GM19324 (cell line): ENCODE data around the gene DKKL1.
"Not testable (repeated sequence)": the region's sequence is repeated elsewhere in the genome, so short reads cannot be mapped to it uniquely, and the experiment has no call there.

Experiments
- ATAC-seq: cut with Tn5 transposase; IDR thresholded peaks from one replicate; pipeline ENCODE4 v1.9.1; 2021; ENCODE audit warnings: mild to moderate bottlenecking, moderate library complexity; ENCODE audit not compliant: unreplicated experiment, low FRiP score

The DKKL1 gene

GRCh38 chr19:49363268-49364082 is at the start of gene DKKL1:
Gene DKKL1 (plus strand): TSS chr19:49363877. CDS start chr19:49363999, 122 bp downstream.
- no peak for ATAC-seq

- no peak for ATAC-seq
Observed at GRCh38 chr19:49315111-49315510, 48.6 kb upstream of the DKKL1 start.

GRCh38 chr19:49316284-49316683 is 47.4 kb upstream of the DKKL1 start:
- ATAC-seq = no peak

- no peak for ATAC-seq
Observed at GRCh38 chr19:49318296-49318695, 45.4 kb upstream of the DKKL1 start.

GRCh38 chr19:49324801-49325576 is 38.7 kb upstream of the DKKL1 start, which contains the start of gene SLC6A16:
Gene SLC6A16 (minus strand): TSS chr19:49325191. CDS start chr19:49311347, 13,844 bp downstream.
- no peak for ATAC-seq

- not testable (repeated sequence) for ATAC-seq
Observed at GRCh38 chr19:49325756-49326155, 37.9 kb upstream of the DKKL1 start.

- ATAC-seq = no peak
Observed at GRCh38 chr19:49326165-49326704, 37.4 kb upstream of the DKKL1 start.

GRCh38 chr19:49327878-49328544 is 35.7 kb upstream of the DKKL1 start:
- ATAC-seq = no peak

GRCh38 chr19:49328741-49329140 is 34.9 kb upstream of the DKKL1 start:
- no peak for ATAC-seq

- ATAC-seq = not testable (repeated sequence)
Observed at GRCh38 chr19:49331187-49331586, 32.5 kb upstream of the DKKL1 start.

GRCh38 chr19:49331616-49332055 is 32.0 kb upstream of the DKKL1 start:
- ATAC-seq = peak; percentile 46

GRCh38 chr19:49332691-49333417 is 30.8 kb upstream of the DKKL1 start:
- not testable (repeated sequence) for ATAC-seq

- no peak for ATAC-seq
Observed at GRCh38 chr19:49333418-49333805, 30.3 kb upstream of the DKKL1 start.

- peak; percentile 53 for ATAC-seq
Observed at GRCh38 chr19:49333811-49334288, 29.8 kb upstream of the DKKL1 start.

GRCh38 chr19:49335071-49335783 is 28.4 kb upstream of the DKKL1 start, which contains the start of gene CD37:
Gene CD37 (plus strand): TSS chr19:49335406. CDS start chr19:49335541, 135 bp downstream.
- ATAC-seq = no peak

GRCh38 chr19:49335784-49336481 is 27.7 kb upstream of the DKKL1 start:
- no peak for ATAC-seq

- no peak for ATAC-seq
Observed at GRCh38 chr19:49336482-49337266, 27.0 kb upstream of the DKKL1 start.
